Measurements from ENCODE around the gene C12orf57. TPM values are rescaled to one million over a fixed set of nuclear protein-coding genes. Genes with fewer than 3 reads are reported as not detected.
A peak's percentile ranks its signal among the peaks of the same experiment; 100 is the strongest.

C12orf57 gene
- total and polyA plus RNA-seq, 4 experiments from 2014 or later: 155 to 425 (median 334) TPM

GRCh38 chr12:6928703-6929407, 15.0 kb upstream of the C12orf57 start:
- peak overlapping the region; percentile 67 for H3K27ac ChIP-seq (ENCODE audit: low read depth, low read length)
- H3K4me3 Mint-ChIP-seq: peak overlapping the region; percentile 85 to 93 (median 89)
- no peaks in the 10 kb centered on the region for H3K9me3 ChIP-seq (ENCODE audit: control insufficient read depth in 1 of 2, low read length in 2 of 2)
- no peaks in the 10 kb centered on the region for H3K27me3 Mint-ChIP-seq
- peaks cover 0 to 18% of the 10 kb centered on the region in 2 donors for H3K36me3 Mint-ChIP-seq
- peak overlapping the region; percentile 38 to 65 for H3K4me3 ChIP-seq (ENCODE audit: low read length in 2 of 2)
- peaks cover 51% of the 10 kb centered on the region for H3K4me1 ChIP-seq (ENCODE audit: insufficient read depth, low read length)
- H3K36me3 ChIP-seq (ENCODE audit: insufficient read depth, low read length): no peaks in the 10 kb centered on the region
- H3K27ac Mint-ChIP-seq: peak overlapping the region; percentile 82 to 96 (median 94)
- no peaks in the 10 kb centered on the region for H3K9me3 Mint-ChIP-seq
- intact Hi-C loops (cut with micrococcal nuclease): no loop called here
- peak in 1 of 5 donors; percentile 42 for DNase-seq
- peaks cover 37 to 66% (median 48%) of the 10 kb centered on the region in 4 donors for H3K4me1 Mint-ChIP-seq
- POLR2A ChIA-PET (ENCODE audit: partially characterized antibody): interaction anchor here (0.9 to 17.5 kb wide), 13 partner anchors 8 to 179 kb away, joined by 3 to 280 read pairs (median 5); partner anchors contain the start of genes C12orf57, ENO2, LPCAT3 and LRRC23
- CTCF ChIA-PET (ENCODE audit: partially characterized antibody): interaction anchor here (0.7 to 1.8 kb wide), 6 partner anchors 9 to 182 kb away, joined by 3 to 11 read pairs (median 6); partner anchors contain the start of genes C12orf57, RNU7-1 and SPSB2
- H3K27me3 ChIP-seq (ENCODE audit: insufficient read depth, low read length): no peaks in the 10 kb centered on the region

DNA sequence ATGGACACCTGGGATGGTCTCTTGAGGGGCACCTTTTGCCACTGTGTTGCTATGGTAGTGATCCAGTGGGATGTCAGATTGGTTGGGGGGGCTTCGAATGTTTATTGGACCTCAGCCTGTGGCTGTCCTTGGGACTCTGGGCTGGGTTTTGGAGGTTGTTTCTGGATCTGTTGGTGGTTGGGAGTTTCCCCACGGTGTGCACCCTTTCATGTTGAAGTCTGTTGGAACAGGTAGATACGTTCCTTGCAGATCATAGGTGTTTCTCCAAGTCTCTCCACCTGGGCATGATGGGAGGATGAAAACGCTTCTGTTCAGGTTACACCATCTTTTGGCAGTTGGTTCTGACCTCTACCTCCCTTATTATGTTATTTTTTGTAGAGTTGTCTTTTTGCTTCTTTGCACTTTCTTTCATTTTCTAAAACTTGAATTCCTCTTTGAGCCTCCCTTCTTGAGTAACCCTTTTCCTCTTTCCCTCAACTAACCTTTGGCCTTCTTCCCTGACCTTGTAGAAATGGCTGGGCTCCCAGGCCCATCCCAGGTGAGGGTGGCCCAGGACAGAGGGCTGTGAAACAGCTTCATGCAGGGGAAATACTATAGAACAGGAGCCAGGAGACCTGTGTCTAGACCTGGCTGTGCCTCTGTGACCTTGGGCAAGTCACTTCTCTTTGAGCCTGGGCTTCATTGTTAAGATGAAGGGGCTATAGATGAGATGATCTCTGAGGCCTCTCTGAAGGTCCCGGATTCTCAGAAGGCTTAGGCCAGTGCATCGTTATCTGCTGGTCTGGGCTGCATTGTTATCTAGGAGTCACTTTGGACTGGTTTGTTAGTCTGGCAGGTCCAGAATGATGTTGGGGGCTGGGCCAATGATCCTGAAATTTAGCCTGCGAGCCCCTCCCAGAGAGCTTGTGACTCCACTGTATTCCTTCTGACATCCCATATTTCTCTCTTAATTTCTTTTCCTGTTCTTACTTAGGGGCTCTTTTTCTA, 14.1 kb upstream of the C12orf57 start:
- peaks cover 0 to 18% of the 10 kb centered on the region in 2 donors for H3K36me3 Mint-ChIP-seq
- Histone ChIP-seq H3K4me1 (ENCODE audit: insufficient read depth, low read length) (peaks cover 42% of the 10 kb centered on the region), H3K27ac (ENCODE audit: low read depth, low read length) (peak overlapping the region; percentile 67), H3K36me3 (ENCODE audit: insufficient read depth, low read length) (peaks cover 6% of the 10 kb centered on the region), H3K4me3 (ENCODE audit: low read length in 2 of 2) (peak overlapping the region in 1 of 2 donors; percentile 14), H3K27me3 (ENCODE audit: insufficient read depth, low read length) (no peaks in the 10 kb centered on the region), H3K9me3 (ENCODE audit: control insufficient read depth in 1 of 2, low read length in 2 of 2) (no peaks in the 10 kb centered on the region)
- ChIA-PET POLR2A (ENCODE audit: partially characterized antibody) (interaction anchor here (0.8 to 17.5 kb wide), 14 partner anchors 7 to 89 kb away, joined by 3 to 280 read pairs (median 4); partner anchors contain the start of genes C12orf57, ENO2, LPCAT3 and LRRC23), CTCF (ENCODE audit: partially characterized antibody) (interaction anchor here (0.7 to 1.8 kb wide), 6 partner anchors 8 to 181 kb away, joined by 3 to 11 read pairs (median 6); partner anchors contain the start of genes C12orf57, RNU7-1 and SPSB2)
- intact Hi-C loops (cut with micrococcal nuclease): no loop called here
- H3K27ac Mint-ChIP-seq: peak overlapping the region; percentile 82 to 96 (median 94)
- peaks cover 30 to 65% (median 41%) of the 10 kb centered on the region in 4 donors for H3K4me1 Mint-ChIP-seq
- H3K9me3 Mint-ChIP-seq: no peaks in the 10 kb centered on the region
- peak in 1 of 5 donors; percentile 40 for DNase-seq
- no peaks in the 10 kb centered on the region for H3K27me3 Mint-ChIP-seq
- peak overlapping the region; percentile 71 to 93 (median 88) for H3K4me3 Mint-ChIP-seq

DNA sequence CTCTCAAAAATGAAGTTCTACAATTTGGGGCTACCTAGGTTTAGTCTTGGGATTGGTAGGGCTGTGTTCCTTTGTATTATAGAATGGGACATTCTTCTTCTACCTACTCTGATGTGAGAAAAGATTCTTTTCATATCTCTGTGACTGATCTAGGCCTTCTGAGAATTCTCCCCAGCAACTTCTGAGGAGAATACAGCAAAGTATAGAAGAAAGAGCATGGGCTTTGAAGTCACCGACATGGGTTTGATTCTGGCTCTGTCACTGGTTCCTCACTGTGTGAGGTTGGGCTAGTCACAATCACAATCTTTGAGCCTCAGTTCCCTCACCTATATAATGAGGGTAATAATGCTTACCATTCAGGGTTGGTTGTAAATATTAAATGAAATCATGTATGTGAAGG, 11.1 kb upstream of the C12orf57 start:
- no peaks in the 10 kb centered on the region for H3K27me3 ChIP-seq (ENCODE audit: insufficient read depth, low read length)
- H3K9me3 ChIP-seq (ENCODE audit: control insufficient read depth in 1 of 2, low read length in 2 of 2): no peaks in the 10 kb centered on the region
- no peaks in the 10 kb centered on the region for H3K27me3 Mint-ChIP-seq
- peaks cover 6 to 34% of the 10 kb centered on the region in 2 donors for H3K36me3 Mint-ChIP-seq
- POLR2A ChIA-PET (ENCODE audit: partially characterized antibody): interaction anchor here (1.2 to 17.5 kb wide), 2 partner anchors 14 to 29 kb away, joined by 7 to 280 read pairs; partner anchors contain the start of genes C12orf57, PTPN6 and RNU7-1
- H3K27ac Mint-ChIP-seq: peak overlapping the region; percentile 47 to 99 (median 90)
- H3K4me3 Mint-ChIP-seq: no peak overlapping the region
- peaks cover 6% of the 10 kb centered on the region for H3K36me3 ChIP-seq (ENCODE audit: insufficient read depth, low read length)
- intact Hi-C loops (cut with micrococcal nuclease): no loop called here
- no peak overlapping the region for H3K4me3 ChIP-seq (ENCODE audit: low read length in 2 of 2)
- H3K4me1 Mint-ChIP-seq: peaks cover 36 to 71% (median 41%) of the 10 kb centered on the region in 4 donors
- CTCF ChIA-PET (ENCODE audit: partially characterized antibody): interaction anchor here (0.8 to 2.1 kb wide), 5 partner anchors 9 to 180 kb away, joined by 3 to 9 read pairs (median 4); partner anchors contain the start of gene SPSB2
- peak in 1 of 5 donors; percentile 24 for DNase-seq
- peak overlapping the region; percentile 21 for H3K27ac ChIP-seq (ENCODE audit: low read depth, low read length)
- peaks cover 45% of the 10 kb centered on the region for H3K4me1 ChIP-seq (ENCODE audit: insufficient read depth, low read length)
- H3K9me3 Mint-ChIP-seq: peaks cover 0 to 2% (median 0%) of the 10 kb centered on the region in 8 donors

GRCh38 chr12:6934110-6934509, 9.7 kb upstream of the C12orf57 start:
- Mint-ChIP-seq H3K27me3 (no peaks in the 10 kb centered on the region), H3K36me3 (peaks cover 6 to 33% of the 10 kb centered on the region in 2 donors)
- CTCF ChIA-PET (ENCODE audit: partially characterized antibody): interaction anchor here (1.3 to 8.2 kb wide), 4 partner anchors 10 to 62 kb away, joined by 4 to 77 read pairs (median 6); partner anchors contain the start of genes C12orf57, RNU7-1 and SPSB2

DNA sequence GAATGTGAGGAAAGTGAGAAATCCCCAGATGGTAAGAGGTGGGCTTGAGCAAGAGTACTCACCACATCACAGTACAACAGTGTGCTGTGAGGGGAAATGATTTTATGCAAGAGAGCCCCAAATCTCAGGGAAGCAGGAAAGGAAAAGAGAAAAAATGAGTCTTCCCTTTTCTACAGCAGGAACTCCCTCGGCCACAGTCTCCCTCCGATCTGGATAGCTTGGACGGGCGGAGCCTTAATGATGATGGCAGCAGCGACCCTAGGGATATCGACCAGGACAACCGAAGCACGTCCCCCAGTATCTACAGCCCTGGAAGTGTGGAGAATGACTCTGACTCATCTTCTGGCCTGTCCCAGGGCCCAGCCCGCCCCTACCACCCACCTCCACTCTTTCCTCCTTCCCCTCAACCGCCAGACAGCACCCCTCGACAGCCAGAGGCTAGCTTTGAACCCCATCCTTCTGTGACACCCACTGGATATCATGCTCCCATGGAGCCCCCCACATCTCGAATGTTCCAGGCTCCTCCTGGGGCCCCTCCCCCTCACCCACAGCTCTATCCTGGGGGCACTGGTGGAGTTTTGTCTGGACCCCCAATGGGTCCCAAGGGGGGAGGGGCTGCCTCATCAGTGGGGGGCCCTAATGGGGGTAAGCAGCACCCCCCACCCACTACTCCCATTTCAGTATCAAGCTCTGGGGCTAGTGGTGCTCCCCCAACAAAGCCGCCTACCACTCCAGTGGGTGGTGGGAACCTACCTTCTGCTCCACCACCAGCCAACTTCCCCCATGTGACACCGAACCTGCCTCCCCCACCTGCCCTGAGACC, 8.2 kb upstream of the C12orf57 start:
- DNase-seq: peak in 1 of 5 donors; percentile 41
- Histone ChIP-seq H3K9me3 (ENCODE audit: control insufficient read depth in 1 of 2, low read length in 2 of 2) (no peaks in the 10 kb centered on the region), H3K4me1 (ENCODE audit: insufficient read depth, low read length) (peaks cover 35% of the 10 kb centered on the region), H3K27me3 (ENCODE audit: insufficient read depth, low read length) (no peaks in the 10 kb centered on the region), H3K27ac (ENCODE audit: low read depth, low read length) (peak overlapping the region; percentile 95), H3K4me3 (ENCODE audit: low read length in 2 of 2) (no peak overlapping the region), H3K36me3 (ENCODE audit: insufficient read depth, low read length) (peaks cover 6% of the 10 kb centered on the region)
- Mint-ChIP-seq H3K27me3 (no peaks in the 10 kb centered on the region), H3K27ac (peak overlapping the region; percentile 72 to 99 (median 92)), H3K4me1 (peaks cover 26 to 61% (median 38%) of the 10 kb centered on the region in 4 donors), H3K36me3 (peaks cover 6 to 33% of the 10 kb centered on the region in 2 donors), H3K9me3 (peaks cover 0 to 2% (median 0%) of the 10 kb centered on the region in 8 donors), H3K4me3 (peak overlapping the region in 7 of 8 donors; percentile 27 to 55 (median 49))
- CTCF ChIA-PET (ENCODE audit: partially characterized antibody): interaction anchor here (1.1 to 18.5 kb wide), 4 partner anchors 11 to 253 kb away, joined by 3 to 774 read pairs (median 41); partner anchors contain the start of gene SPSB2
- POLR2A ChIA-PET (ENCODE audit: partially characterized antibody): interaction anchor here (0.9 to 22.1 kb wide), 9 partner anchors 10 to 865 kb away, joined by 3 to 1807 read pairs (median 19); partner anchors contain the start of genes ATN1, C12orf57, C1RL and ENO2
- intact Hi-C loops (cut with micrococcal nuclease): no loop called here

More at GRCh38 chr12:6934110-6934509, 9.7 kb upstream of the C12orf57 start:
- Histone ChIP-seq H3K27me3 (ENCODE audit: insufficient read depth, low read length) (no peaks in the 10 kb centered on the region), H3K4me1 (ENCODE audit: insufficient read depth, low read length) (peaks cover 45% of the 10 kb centered on the region), H3K4me3 (ENCODE audit: low read length in 2 of 2) (no peak overlapping the region), H3K27ac (ENCODE audit: low read depth, low read length) (no peak overlapping the region), H3K9me3 (ENCODE audit: control insufficient read depth in 1 of 2, low read length in 2 of 2) (no peaks in the 10 kb centered on the region), H3K36me3 (ENCODE audit: insufficient read depth, low read length) (peaks cover 6% of the 10 kb centered on the region)
- H3K27ac Mint-ChIP-seq: peak overlapping the region in 6 of 7 donors; percentile 32 to 99 (median 62)
- DNase-seq: peak in 1 of 5 donors; percentile 23
- POLR2A ChIA-PET (ENCODE audit: partially characterized antibody): interaction anchor here (0.6 to 17.5 kb wide), 6 partner anchors 8 to 60 kb away, joined by 3 to 280 read pairs (median 4); partner anchors contain the start of genes ATN1, C12orf57, ENO2 and PTPN6
- peaks cover 0 to 2% (median 0%) of the 10 kb centered on the region in 8 donors for H3K9me3 Mint-ChIP-seq
- H3K4me3 Mint-ChIP-seq: peak overlapping the region in 1 of 8 donors; percentile 35
- intact Hi-C loops (cut with micrococcal nuclease): no loop called here
- peaks cover 33 to 72% (median 42%) of the 10 kb centered on the region in 4 donors for H3K4me1 Mint-ChIP-seq

All from CD4-positive, alpha-beta memory T cell (primary cell).